GM21526 (cell line): ENCODE measurements around the gene SORCS2.

ENCODE experiments used
- ATAC-seq: cut with Tn5 transposase; IDR thresholded peaks from one replicate; pipeline ENCODE4 v1.9.1; 2021; ENCODE audit warnings: moderate library complexity; ENCODE audit not compliant: unreplicated experiment, low FRiP score

The SORCS2 gene

GRCh38 chr4:7679406-7680040, 487.2 kb downstream of the SORCS2 start:
- ATAC-seq: no peak

DNA sequence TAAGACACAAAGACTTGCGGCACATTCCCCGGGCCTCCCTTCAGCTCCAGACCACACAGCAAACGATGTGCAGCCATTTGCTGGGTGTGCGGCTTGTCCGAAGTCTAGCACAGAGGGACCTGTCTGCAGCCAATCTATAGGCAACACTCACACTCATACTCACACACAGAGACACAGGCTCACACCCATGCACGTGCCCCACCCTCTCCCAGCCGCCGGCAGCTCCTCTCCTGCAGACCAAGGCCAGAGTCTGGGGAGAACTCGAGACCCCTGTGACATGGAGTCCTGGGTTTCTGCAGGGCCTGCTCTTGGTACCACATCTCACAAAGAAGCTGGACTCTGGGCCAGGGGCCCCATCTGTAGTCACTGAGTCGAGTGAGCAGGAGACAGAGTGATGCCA, 487.8 kb downstream of the SORCS2 start:
- ATAC-seq: no peak

DNA sequence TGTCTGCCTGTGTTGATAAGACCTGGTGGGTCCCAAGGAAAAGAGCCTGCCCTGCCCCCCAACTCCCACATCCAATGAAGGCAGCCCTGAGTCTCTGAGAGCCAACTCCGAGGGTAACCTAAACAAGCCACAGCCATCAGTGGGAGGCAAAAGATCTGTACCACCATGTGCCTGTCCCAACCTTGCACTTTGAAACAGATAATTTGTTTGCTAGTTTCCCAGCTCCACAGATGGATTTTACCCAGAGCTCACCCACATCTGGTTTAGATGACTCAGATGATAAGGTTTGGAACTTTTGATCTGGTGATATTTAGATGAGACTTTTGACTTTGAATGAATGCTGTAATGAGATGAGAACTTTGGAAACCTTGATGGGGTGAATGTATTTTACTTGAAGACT, 488.4 kb downstream of the SORCS2 start:
- ATAC-seq: no peak

- ATAC-seq: no peak
Measured at GRCh38 chr4:7683126-7683703, 490.9 kb downstream of the SORCS2 start.

GRCh38 chr4:7684294-7684693, 492.0 kb downstream of the SORCS2 start:
- no peak for ATAC-seq

DNA sequence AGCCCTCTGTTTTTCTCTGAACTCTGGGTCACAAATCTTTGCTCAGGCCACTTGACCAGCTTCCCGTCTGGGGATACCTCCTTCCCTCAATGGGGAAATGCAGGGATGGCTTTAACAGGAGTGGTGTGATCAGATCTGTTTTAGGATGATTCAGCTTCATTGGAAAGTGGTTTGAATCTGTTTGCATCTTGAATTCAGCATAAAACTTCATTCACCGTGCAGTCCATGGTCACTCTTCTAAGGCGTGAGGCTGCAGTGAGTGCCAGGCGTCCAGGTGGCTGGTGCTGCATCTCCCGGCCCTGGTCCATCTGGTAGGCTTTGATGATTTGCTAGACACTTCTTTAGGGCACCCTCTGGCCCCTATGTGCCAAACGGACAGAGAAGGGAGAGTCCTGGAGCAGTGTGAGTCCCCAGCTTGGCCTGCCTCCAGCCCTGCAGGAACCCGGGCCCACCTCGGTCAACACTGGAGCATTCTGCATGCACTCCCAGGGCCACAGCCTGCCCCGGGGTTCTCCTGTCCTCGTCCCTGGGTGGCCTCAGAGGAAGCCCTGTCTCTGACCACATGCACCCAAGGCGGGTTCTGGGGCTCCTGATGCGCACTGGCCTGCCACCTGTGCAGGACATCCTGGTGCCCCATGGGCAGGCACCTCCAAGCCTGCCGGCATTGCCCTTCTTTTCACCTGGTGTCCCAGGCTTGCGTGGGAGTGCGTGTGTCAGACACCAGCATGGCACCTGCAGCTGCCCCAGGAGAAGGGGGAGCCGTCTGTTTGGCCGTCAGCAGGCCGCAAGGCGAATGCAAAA, 493.9 kb downstream of the SORCS2 start:
- ATAC-seq: no peak

- ATAC-seq: no peak
Measured at GRCh38 chr4:7687006-7687405, 494.7 kb downstream of the SORCS2 start.

DNA sequence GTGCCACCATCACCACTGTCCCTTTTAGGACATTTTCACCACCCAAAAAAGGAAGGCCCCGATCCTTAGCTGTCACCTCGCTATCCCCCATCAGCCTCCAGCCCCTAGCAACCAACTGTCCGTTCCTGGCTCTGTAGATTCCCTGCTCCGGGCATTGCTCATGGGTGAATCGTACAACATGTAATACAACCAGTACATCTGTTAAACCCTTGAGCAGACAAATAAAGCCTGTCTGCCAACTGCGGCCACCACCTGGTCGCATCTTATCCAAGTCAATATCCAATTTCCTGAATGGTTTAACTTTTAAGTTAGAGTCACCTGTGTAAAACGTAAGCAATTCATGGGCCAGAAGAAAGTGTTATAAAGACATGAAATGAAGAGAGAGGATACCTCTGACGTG, 495.5 kb downstream of the SORCS2 start:
- ATAC-seq: no peak

DNA sequence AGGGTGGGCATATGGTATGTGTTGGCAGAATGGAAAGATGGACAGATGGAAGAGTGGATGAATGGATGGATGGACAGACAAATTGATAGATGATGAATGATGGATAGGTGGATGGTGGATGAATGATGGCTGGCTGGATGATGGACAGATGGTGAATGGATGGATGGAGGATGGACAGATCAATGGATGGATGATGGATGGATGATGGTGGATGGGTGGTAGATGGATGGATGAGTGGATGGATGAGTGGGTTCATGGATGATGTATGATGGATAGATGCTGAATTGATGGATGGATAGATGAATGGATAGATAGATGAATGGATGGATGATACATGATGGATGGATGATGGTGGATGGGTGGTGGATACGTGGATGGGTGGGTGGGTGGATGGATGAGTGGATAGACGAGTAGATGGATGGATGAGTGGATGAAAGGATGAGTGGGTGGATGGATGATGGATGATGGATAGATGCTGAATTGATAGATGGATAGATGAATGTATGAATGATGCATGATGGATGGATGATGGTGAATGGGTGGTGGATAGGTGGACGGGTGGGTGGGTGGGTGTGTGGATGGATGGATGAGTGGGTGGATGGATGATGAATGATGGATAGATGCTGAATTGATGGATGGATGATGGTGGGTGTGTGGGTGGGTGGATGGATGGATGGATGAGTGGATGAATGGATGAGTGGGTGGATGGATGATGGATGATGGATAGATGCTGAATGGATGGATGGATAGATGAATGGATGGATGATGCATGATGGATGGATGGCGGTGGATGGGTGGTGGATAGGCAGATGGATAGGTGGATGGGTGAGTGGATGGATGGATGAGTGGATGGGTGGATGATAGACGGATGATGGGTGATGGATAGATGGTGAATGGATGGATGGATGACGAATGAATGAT, 497.7 kb downstream of the SORCS2 start:
- ATAC-seq: no peak

- no peak for ATAC-seq
Measured at GRCh38 chr4:7691061-7691460, 498.7 kb downstream of the SORCS2 start.

DNA sequence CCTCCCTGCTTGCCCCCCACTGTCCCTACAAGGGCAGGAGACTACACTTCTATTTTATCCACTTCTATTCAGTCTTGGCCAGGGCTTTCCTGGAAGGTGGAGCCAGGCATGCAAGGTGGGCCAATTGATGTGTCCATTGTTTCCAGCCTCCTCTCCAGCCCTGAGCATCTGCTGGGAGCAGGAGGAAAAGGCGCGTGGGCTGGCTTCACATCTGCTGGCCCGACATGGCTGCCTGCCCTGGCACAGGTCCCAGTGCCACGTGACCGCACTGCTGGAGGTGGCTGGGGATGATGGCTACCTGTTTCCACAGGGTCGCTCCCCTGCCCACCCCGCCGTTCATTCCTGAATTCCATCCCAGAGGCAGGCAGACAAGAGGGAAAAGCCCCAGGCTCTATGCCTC, 499.6 kb downstream of the SORCS2 start:
- no peak for ATAC-seq

DNA sequence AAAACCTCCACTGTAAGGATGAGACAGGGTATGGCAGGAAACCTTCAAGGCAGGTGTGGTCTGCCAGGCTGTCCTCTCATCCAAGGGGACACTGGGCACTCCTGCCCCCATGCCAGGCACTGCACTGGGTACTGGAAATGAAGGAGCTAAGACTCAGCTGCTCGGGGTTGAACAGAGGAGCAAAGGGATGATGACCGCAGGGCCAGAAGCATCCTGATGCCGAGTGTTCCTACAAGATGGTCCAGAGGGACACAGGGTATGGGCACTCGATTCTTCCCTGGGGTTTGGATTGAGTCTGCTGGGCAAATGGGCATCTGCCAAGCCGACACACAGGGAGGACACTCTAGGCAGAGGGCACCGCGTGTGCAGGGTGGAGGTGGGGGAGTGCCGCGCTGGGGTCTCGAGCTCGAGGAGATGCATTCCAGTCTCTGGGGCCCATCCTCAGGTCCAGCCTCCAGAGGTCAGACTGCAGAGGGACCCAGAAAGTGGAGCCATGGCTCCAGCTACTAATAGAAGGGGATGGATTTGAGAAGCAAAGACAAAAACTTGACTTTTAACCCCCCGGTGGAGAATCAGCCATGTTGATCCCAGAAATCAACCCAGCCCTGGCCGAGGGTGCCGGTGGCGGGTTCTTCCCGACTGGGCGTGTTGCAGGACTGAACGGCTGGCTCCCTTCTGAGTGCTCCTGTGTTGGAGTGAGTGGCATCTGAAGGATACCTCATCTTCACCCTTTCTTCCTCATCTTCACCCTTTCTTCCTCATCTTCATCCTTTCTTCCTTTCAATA, 500.3 kb downstream of the SORCS2 start:
- no peak for ATAC-seq

DNA sequence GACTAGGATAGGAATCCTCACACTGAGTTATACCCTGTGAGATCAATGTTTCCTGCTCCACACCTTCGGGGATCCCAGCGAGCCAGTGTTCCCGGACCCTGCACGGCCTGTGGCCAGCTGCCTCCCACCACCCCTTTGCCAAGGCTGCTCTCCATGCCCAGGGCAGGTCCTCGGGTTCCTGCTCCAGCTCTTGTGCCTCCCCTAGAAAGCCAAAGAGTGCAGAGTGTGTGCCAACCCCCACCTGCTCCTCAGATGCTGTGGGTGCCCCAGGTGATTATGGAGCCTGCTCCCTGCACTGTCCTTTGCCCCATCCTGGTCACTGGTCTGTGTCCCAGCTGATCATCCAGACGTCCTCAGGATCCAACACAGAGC, 500.9 kb downstream of the SORCS2 start:
- ATAC-seq: no peak

DNA sequence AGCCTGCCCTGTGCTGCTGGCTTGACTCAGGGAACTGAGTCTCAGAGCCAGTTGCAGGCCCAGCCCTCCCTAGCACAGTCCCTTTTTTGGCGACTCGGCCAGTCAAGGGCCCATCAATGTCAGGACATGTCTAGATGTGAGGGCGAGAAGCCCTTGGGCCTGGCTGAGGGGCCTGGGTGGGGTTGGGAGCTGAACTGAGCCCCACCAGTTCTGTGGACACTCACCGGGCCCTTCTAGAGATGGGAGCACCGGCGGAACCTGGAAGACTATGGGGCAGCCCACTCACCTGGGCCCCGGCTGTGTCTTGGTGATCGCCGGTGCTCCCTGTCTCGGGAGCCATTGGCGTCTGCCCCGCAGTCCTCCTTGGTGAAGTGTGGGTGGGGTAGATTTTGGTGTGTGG, 501.4 kb downstream of the SORCS2 start:
- ATAC-seq: no peak

DNA sequence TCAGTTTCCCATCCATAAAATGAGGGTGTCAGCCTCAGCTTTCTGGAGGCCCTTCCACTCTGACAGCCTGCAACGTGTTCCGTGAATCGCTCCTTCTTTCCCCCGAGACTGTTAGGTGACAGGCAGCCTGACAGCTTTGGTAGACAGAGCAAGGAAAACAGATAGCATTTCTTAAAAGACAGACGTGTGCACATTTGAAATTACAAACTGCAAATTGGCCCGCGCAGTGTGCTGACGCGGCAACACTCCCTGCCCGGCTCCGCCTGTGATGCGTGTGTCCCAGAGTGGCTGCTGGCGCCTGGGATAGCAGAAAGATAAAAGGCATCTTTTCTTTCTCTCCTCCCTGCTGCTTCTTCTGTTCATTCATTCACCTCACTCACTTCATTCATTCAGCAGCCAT, 502.0 kb downstream of the SORCS2 start:
- ATAC-seq: no peak

DNA sequence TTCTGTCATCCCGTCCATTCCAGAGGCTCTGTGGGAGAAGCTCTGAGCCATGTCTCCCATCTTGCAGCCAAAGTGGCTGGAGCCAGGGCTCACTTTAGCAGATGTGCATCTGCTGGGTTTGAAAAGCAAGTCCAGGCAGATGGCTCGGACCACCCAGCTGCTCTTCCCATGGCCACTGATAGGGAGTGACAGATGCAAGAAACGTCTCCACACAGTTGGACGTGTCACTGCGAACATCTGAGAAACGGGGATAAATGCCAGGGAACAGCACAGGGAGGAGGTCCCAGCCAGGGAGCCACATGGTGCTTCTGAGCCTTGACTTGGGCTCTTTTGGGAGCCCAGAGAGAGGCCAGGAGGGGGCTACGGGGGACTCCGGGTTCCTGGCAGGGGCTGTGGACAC, 505.0 kb downstream of the SORCS2 start:
- no peak for ATAC-seq

GRCh38 chr4:7697821-7698220, 505.5 kb downstream of the SORCS2 start:
- no peak for ATAC-seq

GRCh38 chr4:7698584-7698983, 506.2 kb downstream of the SORCS2 start:
- no peak for ATAC-seq

DNA sequence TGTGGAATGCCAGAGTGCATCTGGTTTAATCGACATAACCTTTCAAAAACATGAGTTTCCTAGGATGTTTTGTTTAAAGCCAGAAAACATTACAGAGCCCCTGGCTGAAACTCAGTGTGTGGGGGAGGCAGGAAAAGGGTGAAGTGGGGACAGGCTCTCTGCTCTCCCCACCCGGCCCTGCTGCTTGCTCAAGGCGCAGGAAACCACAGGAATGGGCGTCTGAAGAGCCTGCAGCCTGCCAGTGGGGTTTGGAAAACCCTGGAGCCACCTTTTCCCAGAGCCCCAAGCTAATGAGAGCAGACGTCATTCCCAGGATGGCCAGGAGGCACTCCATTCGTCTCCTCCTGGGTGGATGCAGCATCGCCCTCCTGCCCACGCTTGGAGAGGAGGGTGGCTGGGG, 506.7 kb downstream of the SORCS2 start:
- no peak for ATAC-seq

- no peak for ATAC-seq
Measured at GRCh38 chr4:7699825-7700224, 507.5 kb downstream of the SORCS2 start.
